C4-2B (cell line): ENCODE data around the gene KCNK1.
A peak's percentile ranks its signal among the peaks of the same experiment; 100 is the strongest.
"Not testable (repeated sequence)": the region's sequence is repeated elsewhere in the genome, so short reads cannot be mapped to it uniquely, and the experiment has no call there.

ENCODE experiments used
- H3K27ac ChIP-seq: fragments of 450-650 bp; 2 replicates; pipeline ENCODE4 v1.5.1; 2017
- CTCF ChIP-seq: fragments of 450-650 bp; conservative IDR thresholded peaks from 2 replicates; pipeline ENCODE4 v1.5.1; 2017; ENCODE audit warnings: mild to moderate bottlenecking
- ZFX ChIP-seq: fragments of 450-650 bp; IDR thresholded peaks from 2 replicates; pipeline ENCODE4 v1.6.1; 2017

KCNK1 gene

GRCh38 chr1:233607252-233608119 is 6.4 kb upstream of the KCNK1 start:
- H3K27ac ChIP-seq = no peak overlapping the region
- TF ChIP-seq CTCF (no peak), ZFX (no peak)

GRCh38 chr1:233608988-233609387 is 4.9 kb upstream of the KCNK1 start:
- TF ChIP-seq ZFX (no peak), CTCF (no peak)
- H3K27ac ChIP-seq = no peak overlapping the region

GRCh38 chr1:233609926-233610325 is 4.0 kb upstream of the KCNK1 start:
- TF ChIP-seq ZFX (no peak), CTCF (no peak)

GRCh38 chr1:233610628-233611027 is 3.3 kb upstream of the KCNK1 start:
- TF ChIP-seq ZFX = no peak
- no peak for TF ChIP-seq CTCF
- no peak overlapping the region for H3K27ac ChIP-seq

More at GRCh38 chr1:233609926-233610325, 4.0 kb upstream of the KCNK1 start:
- no peak overlapping the region for H3K27ac ChIP-seq

- H3K27ac ChIP-seq = not testable (repeated sequence)
These were observed 2.5 kb upstream of the KCNK1 start for GRCh38 chr1:233611363-233611762.

GRCh38 chr1:233614173-233614742 is 352 bp downstream of the KCNK1 start:
- TF ChIP-seq CTCF (no peak), ZFX (peak; percentile 36)
- H3K27ac ChIP-seq = peak overlapping the region; percentile 88

GRCh38 chr1:233614743-233615521 is 1.0 kb downstream of the KCNK1 start:
- peak overlapping the region; percentile 88 for H3K27ac ChIP-seq
- TF ChIP-seq ZFX (peak; percentile 25; the same call in 1 of the 2 replicates), CTCF (no peak)
